ENCODE measurements around the gene PRKAR2A. TPM values are rescaled to one million over a fixed set of nuclear protein-coding genes. Genes with fewer than 3 reads are reported as not detected.

PRKAR2A gene
- total RNA-seq, 2 donors from 2014 or later, result 38.9 to 41.2 TPM

DNA sequence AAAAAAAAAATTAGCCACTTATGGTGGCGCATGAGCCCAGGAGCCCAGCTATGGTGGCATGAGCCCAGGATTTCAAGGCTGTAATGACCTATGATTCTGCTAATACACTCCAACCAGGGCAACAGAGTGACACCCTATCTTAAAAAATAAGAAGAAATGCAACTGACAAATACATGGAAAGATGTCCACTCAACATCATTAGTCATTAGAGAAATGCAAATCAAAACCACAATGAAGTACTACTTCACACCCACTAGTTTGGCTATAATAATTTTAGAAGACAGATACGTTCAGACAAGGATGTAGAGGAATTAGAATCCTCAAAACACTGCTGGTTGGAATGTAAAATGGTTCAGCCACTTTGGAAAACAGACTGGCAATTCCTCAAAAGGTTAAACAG, 10.5 kb downstream of the PRKAR2A start:
- Mint-ChIP-seq H3K36me3 (ENCODE audit: low read depth) (peaks cover 8% of the 10 kb centered on the region), H3K27me3 (ENCODE audit: insufficient read depth) (no peaks in the 10 kb centered on the region), H3K27ac (no peak overlapping the region), H3K4me1 (peaks cover 2% of the 10 kb centered on the region), H3K9me3 (no peaks in the 10 kb centered on the region), H3K4me3 (no peak overlapping the region)
- peaks cover 4% of the 10 kb centered on the region for H3K36me3 ChIP-seq (ENCODE audit: control insufficient read depth, insufficient read depth, low read length)
- H3K4me1 ChIP-seq (ENCODE audit: control insufficient read depth, insufficient read depth, low read length), result no peaks in the 10 kb centered on the region
- no peaks in the 10 kb centered on the region for H3K27me3 ChIP-seq (ENCODE audit: control insufficient read depth, insufficient read depth, low read length, poor library complexity, severe bottlenecking)
- no peak overlapping the region for H3K27ac ChIP-seq (ENCODE audit: low read depth, low read length)
- 95 to 100% methylated on average over 1 to 2 of the region's 2 CpGs for WGBS, 2 experiments (ENCODE audit: insufficient coverage in 1 of 2, insufficient read length in 1 of 2)
- no peak for DNase-seq
- H3K9me3 ChIP-seq (ENCODE audit: control insufficient read depth, low read length), result no peaks in the 10 kb centered on the region
- H3K4me3 ChIP-seq (ENCODE audit: low read length), result no peak overlapping the region
- TF ChIP-seq, protein P1, sequence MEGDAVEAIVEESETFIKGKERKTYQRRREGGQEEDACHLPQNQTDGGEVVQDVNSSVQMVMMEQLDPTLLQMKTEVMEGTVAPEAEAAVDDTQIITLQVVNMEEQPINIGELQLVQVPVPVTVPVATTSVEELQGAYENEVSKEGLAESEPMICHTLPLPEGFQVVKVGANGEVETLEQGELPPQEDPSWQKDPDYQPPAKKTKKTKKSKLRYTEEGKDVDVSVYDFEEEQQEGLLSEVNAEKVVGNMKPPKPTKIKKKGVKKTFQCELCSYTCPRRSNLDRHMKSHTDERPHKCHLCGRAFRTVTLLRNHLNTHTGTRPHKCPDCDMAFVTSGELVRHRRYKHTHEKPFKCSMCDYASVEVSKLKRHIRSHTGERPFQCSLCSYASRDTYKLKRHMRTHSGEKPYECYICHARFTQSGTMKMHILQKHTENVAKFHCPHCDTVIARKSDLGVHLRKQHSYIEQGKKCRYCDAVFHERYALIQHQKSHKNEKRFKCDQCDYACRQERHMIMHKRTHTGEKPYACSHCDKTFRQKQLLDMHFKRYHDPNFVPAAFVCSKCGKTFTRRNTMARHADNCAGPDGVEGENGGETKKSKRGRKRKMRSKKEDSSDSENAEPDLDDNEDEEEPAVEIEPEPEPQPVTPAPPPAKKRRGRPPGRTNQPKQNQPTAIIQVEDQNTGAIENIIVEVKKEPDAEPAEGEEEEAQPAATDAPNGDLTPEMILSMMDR (conservative IDR thresholded peaks at IDR 0.05), result no peak
- H3K9ac ChIP-seq (ENCODE audit: extremely low read depth, low read length, poor library complexity, severe bottlenecking), result no peak overlapping the region

DNA sequence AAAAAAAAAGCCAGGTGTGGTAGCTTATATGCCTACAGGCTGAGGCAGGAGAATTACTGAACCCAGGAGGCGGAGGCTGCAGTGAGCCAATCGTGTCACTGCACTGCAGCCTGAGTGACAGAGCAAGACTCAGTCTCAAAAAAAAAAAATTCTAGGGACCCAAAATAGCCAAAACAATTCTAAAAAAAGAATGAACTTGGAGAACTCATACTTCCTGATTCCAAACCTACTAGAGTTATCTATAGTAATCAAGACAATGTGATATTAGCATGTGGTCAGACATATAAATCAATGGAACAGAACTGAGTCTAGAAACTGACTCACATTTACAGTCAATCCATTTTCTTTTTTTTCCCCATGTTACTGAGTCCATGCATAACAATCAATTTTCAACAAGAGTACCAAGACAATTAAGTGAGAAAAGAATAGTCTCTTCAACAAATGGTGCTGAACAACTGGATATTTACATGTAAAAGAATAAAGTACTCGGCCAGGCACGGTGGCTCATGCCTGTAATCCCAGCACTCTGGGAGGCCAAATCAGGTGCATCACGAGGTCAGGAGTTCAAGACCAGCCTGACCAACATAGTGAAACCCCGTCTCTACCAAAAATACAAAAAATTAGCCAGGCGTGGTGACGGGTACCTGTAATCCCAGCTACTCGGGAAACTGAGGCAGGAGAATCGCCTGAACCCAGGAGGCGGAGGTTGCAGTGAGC, 11.9 kb downstream of the PRKAR2A start:
- 78 to 91% methylated on average over 6 to 11 of the region's 11 CpGs for WGBS, 2 experiments (ENCODE audit: insufficient coverage in 1 of 2, insufficient read length in 1 of 2)
- Mint-ChIP-seq H3K27ac (peak overlapping the region; percentile 66), H3K27me3 (ENCODE audit: insufficient read depth) (no peaks in the 10 kb centered on the region), H3K4me1 (no peaks in the 10 kb centered on the region), H3K36me3 (ENCODE audit: low read depth) (peaks cover 8% of the 10 kb centered on the region), H3K9me3 (no peaks in the 10 kb centered on the region), H3K4me3 (no peak overlapping the region)
- TF ChIP-seq, protein P1 (conservative IDR thresholded peaks at IDR 0.05), result no peak
- peaks cover 4% of the 10 kb centered on the region for H3K36me3 ChIP-seq (ENCODE audit: control insufficient read depth, insufficient read depth, low read length)
- no peak overlapping the region for H3K4me3 ChIP-seq (ENCODE audit: low read length)
- no peaks in the 10 kb centered on the region for H3K9me3 ChIP-seq (ENCODE audit: control insufficient read depth, low read length)
- no peaks in the 10 kb centered on the region for H3K27me3 ChIP-seq (ENCODE audit: control insufficient read depth, insufficient read depth, low read length, poor library complexity, severe bottlenecking)
- no peaks in the 10 kb centered on the region for H3K4me1 ChIP-seq (ENCODE audit: control insufficient read depth, insufficient read depth, low read length)
- no peak overlapping the region for H3K27ac ChIP-seq (ENCODE audit: low read depth, low read length)
- no peak for DNase-seq
- H3K9ac ChIP-seq (ENCODE audit: extremely low read depth, low read length, poor library complexity, severe bottlenecking), result no peak overlapping the region

DNA sequence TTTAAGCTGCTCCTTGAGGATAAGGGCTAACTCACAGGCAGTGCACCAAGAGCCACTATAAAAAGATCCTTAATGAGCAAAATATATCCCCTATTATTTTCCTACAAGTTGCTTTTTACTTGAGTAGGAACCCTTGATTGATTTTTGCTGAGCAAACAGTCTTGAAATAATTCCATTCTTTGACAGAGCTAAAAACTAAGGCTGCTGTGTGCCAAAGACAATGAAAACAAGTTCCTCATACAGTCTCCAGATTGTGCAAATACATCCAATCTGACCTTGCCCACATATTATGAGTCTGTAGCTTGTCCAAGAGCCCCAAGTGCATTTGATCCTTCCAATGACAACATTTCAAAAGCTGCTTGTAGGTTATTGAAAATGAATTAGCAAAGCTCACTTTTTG, 15.0 kb downstream of the PRKAR2A start:
- Histone ChIP-seq H3K9me3 (ENCODE audit: control insufficient read depth, low read length) (no peaks in the 10 kb centered on the region), H3K4me1 (ENCODE audit: control insufficient read depth, insufficient read depth, low read length) (no peaks in the 10 kb centered on the region), H3K27ac (ENCODE audit: low read depth, low read length) (no peak overlapping the region), H3K36me3 (ENCODE audit: control insufficient read depth, insufficient read depth, low read length) (peaks cover 4% of the 10 kb centered on the region), H3K9ac (ENCODE audit: extremely low read depth, low read length, poor library complexity, severe bottlenecking) (no peak overlapping the region), H3K27me3 (ENCODE audit: control insufficient read depth, insufficient read depth, low read length, poor library complexity, severe bottlenecking) (no peaks in the 10 kb centered on the region), H3K4me3 (ENCODE audit: low read length) (no peak overlapping the region)
- no peak for DNase-seq
- Mint-ChIP-seq H3K4me3 (no peak overlapping the region), H3K27ac (no peak overlapping the region), H3K36me3 (ENCODE audit: low read depth) (peaks cover 5% of the 10 kb centered on the region), H3K27me3 (ENCODE audit: insufficient read depth) (no peaks in the 10 kb centered on the region), H3K4me1 (no peaks in the 10 kb centered on the region), H3K9me3 (no peaks in the 10 kb centered on the region)
- TF ChIP-seq, protein P1 (conservative IDR thresholded peaks at IDR 0.05), result no peak
